ENCODE data around the gene SYTL3. TPM values are rescaled to one million over a fixed set of nuclear protein-coding genes. Genes with fewer than 3 reads are reported as not detected.

SYTL3 gene
- total and polyA plus RNA-seq, 10 of the 15 experiments (the other 5 are each of a cell fraction or from before 2014, with no cell fraction given): 3.3 to 12.1 (median 6.9) TPM

DNA sequence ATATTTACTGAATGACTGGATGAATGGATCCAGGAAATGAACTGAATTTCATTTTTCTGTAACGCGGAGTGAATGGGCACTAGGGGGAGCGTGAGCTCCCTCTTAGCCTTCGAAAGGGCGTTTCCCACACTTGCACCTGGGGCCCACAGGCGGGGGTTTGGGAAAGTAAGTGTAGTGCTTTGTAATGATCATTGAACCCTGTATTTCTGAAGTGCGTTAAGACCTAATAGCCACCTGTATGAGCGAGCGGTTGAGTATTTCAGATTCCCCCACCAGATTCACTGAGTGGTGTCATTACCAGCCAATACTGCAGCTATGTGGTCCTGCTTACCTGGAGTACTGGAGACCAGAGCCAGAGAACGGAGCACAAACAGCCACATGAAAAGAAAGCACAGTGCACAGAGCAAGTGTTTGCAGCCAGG lies 10.5 kb downstream of the SYTL3 start:
- no peak for FAIRE-seq
- no peaks in the 10 kb centered on the region for H3K27me3 ChIP-seq (replicated peaks in 1 of 2; ENCODE audit: control insufficient read depth in 2 of 2, insufficient read depth in 2 of 2, low read length in 1 of 2)
- no peaks in the 10 kb centered on the region; a peak in 1 of 4 replicates for H3K36me3 ChIP-seq (ENCODE audit: control insufficient read depth in 2 of 2, insufficient read depth in 2 of 2, low read length in 1 of 2)
- no peak overlapping the region for H3K27ac ChIP-seq (ENCODE audit: control insufficient read depth, insufficient read depth)
- TF ChIP-seq NRF1 (conservative IDR thresholded peaks at IDR 0.05; ENCODE audit: low read depth, low read length) (no peak), KAT2A (conservative IDR thresholded peaks at IDR 0.05; ENCODE audit: control insufficient read depth, low read depth, low read length) (no peak), SMC3 (IDR thresholded peaks at IDR 0.05; ENCODE audit: borderline replicate concordance, low read length) (peak; percentile 56; the same call in 1 of the 2 replicates), RAD21 (IDR thresholded peaks at IDR 0.05; ENCODE audit: insufficient read depth, low read depth, low read length) (peak; percentile 59)
- TF ChIP-seq, protein P1, sequence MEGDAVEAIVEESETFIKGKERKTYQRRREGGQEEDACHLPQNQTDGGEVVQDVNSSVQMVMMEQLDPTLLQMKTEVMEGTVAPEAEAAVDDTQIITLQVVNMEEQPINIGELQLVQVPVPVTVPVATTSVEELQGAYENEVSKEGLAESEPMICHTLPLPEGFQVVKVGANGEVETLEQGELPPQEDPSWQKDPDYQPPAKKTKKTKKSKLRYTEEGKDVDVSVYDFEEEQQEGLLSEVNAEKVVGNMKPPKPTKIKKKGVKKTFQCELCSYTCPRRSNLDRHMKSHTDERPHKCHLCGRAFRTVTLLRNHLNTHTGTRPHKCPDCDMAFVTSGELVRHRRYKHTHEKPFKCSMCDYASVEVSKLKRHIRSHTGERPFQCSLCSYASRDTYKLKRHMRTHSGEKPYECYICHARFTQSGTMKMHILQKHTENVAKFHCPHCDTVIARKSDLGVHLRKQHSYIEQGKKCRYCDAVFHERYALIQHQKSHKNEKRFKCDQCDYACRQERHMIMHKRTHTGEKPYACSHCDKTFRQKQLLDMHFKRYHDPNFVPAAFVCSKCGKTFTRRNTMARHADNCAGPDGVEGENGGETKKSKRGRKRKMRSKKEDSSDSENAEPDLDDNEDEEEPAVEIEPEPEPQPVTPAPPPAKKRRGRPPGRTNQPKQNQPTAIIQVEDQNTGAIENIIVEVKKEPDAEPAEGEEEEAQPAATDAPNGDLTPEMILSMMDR (IDR thresholded peaks at IDR 0.05 in 2 of 3, conservative IDR thresholded peaks at IDR 0.05 in 1 of 3; ENCODE audit: control insufficient read depth in 2 of 3, extremely low read depth in 1 of 3, insufficient read depth in 1 of 3, low read depth in 3 of 3, low read length in 3 of 3): peak; percentile 57 to 70 (median 62)
- in situ Hi-C loops (cut with MboI): no loop called here
- no peak overlapping the region for H3K4me2 ChIP-seq (ENCODE audit: control insufficient read depth, insufficient read depth)
- no peaks in the 10 kb centered on the region for H3K9me3 ChIP-seq (replicated peaks; ENCODE audit: control insufficient read depth, insufficient read depth, low read length)
- ChIA-PET SMC1A (ENCODE audit: uncharacterized antibody, unreplicated experiment) (interaction anchor here (0.6 to 7.1 kb wide), 12 partner anchors 9 to 446 kb away, joined by 3 to 83 read pairs (median 5); partner anchors contain the start of genes DYNLT1 and SYTL3), CTCF (interaction anchor here (0.6 to 8.8 kb wide), 25 partner anchors 9 to 450 kb away, joined by 3 to 140 read pairs (median 5); partner anchors contain the start of genes DYNLT1, RSPH3 and SYTL3), RAD21 (ENCODE audit: unreplicated experiment) (interaction anchor here (0.5 to 6.4 kb wide), 9 partner anchors 11 to 446 kb away, joined by 3 to 61 read pairs (median 4); partner anchors contain the start of genes DYNLT1 and SYTL3), POLR2A (interaction anchor here (0.6 to 1.4 kb wide), 3 partner anchors 14 to 170 kb away, joined by 3 to 4 read pairs (median 4); no protein-coding TSS in a partner anchor)
- no peaks in the 10 kb centered on the region for H4K20me1 ChIP-seq (ENCODE audit: control insufficient read depth, insufficient read depth)
- peaks cover 9% of the 10 kb centered on the region for H3K4me1 ChIP-seq (ENCODE audit: control insufficient read depth, insufficient read depth, low read length)
- no TSS peak for BruUV-seq (replicated peaks)
- no peaks in the 10 kb centered on the region for H3K79me2 ChIP-seq (ENCODE audit: control insufficient read depth, insufficient read depth, low read length)
- no peak overlapping the region for H3K4me3 ChIP-seq
- ATAC-seq: peak; percentile 76
- DNase-seq (ENCODE audit: low read depth, low spot score): no peak
- H2AFZ ChIP-seq (ENCODE audit: control insufficient read depth, low read depth, low read length): no peak overlapping the region
- WGBS (ENCODE audit: insufficient coverage, insufficient replicate concordance, low lambda C conversion rate, missing lambda C conversion rate): 34% methylated on average over 10 of the region's 10 CpGs
- H3K9ac ChIP-seq (ENCODE audit: control insufficient read depth, insufficient read depth, low read length): no peak overlapping the region
- intact Hi-C loops (cut with micrococcal nuclease; ENCODE audit: unreplicated experiment): loop anchor here (1.0 kb wide), 1 partner anchor 31 kb away; no protein-coding TSS in a partner anchor

Measured in GM12878 (cell line).